WERI-Rb-1 (cell line): ENCODE measurements around the gene RNF121.

ENCODE experiments used
- DNase-seq: peaks from one replicate; pipeline ENCODE4 v3.0.0-alpha.2; 2020
- H3K27ac ChIP-seq: fragments of 250-450 bp; sonication (Bioruptor Pico); 2 replicates; pipeline ENCODE4 v1.5.1; 2020; ENCODE audit warnings: mild to moderate bottlenecking, moderate library complexity
- H3K27me3 ChIP-seq: fragments of 250-450 bp; sonication (Bioruptor Pico); 2 replicates; pipeline ENCODE4 v1.5.1; 2021; ENCODE audit warnings: mild to moderate bottlenecking, low read depth, moderate library complexity; ENCODE audit not compliant: insufficient read depth, severe bottlenecking
- H3K36me3 ChIP-seq: fragments of 250-450 bp; sonication (Bioruptor Pico); 2 replicates; pipeline ENCODE4 v1.5.1; 2020; ENCODE audit warnings: mild to moderate bottlenecking, moderate library complexity
- H3K4me3 ChIP-seq: 2 replicates; pipeline ENCODE4 v1.5.1; 2011; ENCODE audit warnings: low read depth, mild to moderate bottlenecking, control low read depth, low read length
- H3K9me3 ChIP-seq: fragments of 250-450 bp; sonication (Bioruptor Pico); 2 replicates; pipeline ENCODE4 v1.5.1; 2021; ENCODE audit warnings: mild to moderate bottlenecking, moderate library complexity; ENCODE audit not compliant: severe bottlenecking
- CTCF ChIP-seq: IDR thresholded peaks from 2 replicates; pipeline ENCODE4 v1.5.1; 2011; ENCODE audit warnings: low read depth, mild to moderate bottlenecking, control low read depth, inconsistent platforms, low read length

Gene RNF121

GRCh38 chr11:71963468-71963867 is 34.6 kb downstream of the RNF121 start:
- no peak for TF ChIP-seq CTCF
- Histone ChIP-seq H3K27me3 (no peaks in the 10 kb centered on the region), H3K36me3 (peaks cover 37% of the 10 kb centered on the region), H3K4me3 (no peak overlapping the region), H3K27ac (no peak overlapping the region), H3K9me3 (no peaks in the 10 kb centered on the region)
- DNase-seq = no peak

- Histone ChIP-seq H3K36me3 (peaks cover 36% of the 10 kb centered on the region), H3K4me3 (no peak overlapping the region), H3K27ac (no peak overlapping the region), H3K9me3 (no peaks in the 10 kb centered on the region), H3K27me3 (no peaks in the 10 kb centered on the region)
- no peak for DNase-seq
- TF ChIP-seq CTCF = no peak
These were observed 35.8 kb downstream of the RNF121 start for GRCh38 chr11:71964641-71965040.

DNA sequence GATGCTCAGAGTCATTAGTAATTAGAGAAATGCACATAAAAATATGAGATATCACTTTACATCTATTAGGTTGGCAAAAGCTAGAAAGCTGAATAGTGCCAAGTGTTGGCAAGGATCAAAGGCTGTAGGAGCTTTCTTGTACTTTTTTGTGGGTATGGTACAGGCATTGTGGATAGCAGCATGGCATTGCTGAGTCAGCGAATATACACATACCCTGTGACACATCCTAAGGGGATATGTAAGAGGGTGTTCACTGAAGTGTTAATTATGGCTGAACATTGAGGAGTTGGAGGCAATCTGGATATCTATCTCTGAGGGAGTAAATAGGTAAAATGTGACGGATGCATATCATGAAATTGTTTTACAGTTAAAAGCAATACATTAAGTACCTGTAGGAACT is 42.8 kb downstream of the RNF121 start:
- H3K36me3 ChIP-seq = peaks cover 55% of the 10 kb centered on the region
- H3K9me3 ChIP-seq = no peaks in the 10 kb centered on the region
- no peak for DNase-seq
- no peaks in the 10 kb centered on the region for H3K27me3 ChIP-seq
- no peak overlapping the region for H3K4me3 ChIP-seq
- no peak overlapping the region for H3K27ac ChIP-seq
- no peak for TF ChIP-seq CTCF

- H3K36me3 ChIP-seq = peaks cover 39% of the 10 kb centered on the region
- no peaks in the 10 kb centered on the region for H3K27me3 ChIP-seq
- H3K27ac ChIP-seq = no peak overlapping the region
- TF ChIP-seq CTCF = no peak
- H3K9me3 ChIP-seq = no peaks in the 10 kb centered on the region
- no peak overlapping the region for H3K4me3 ChIP-seq
- no peak for DNase-seq
These were observed 47.7 kb downstream of the RNF121 start for GRCh38 chr11:71976551-71976950.

DNA sequence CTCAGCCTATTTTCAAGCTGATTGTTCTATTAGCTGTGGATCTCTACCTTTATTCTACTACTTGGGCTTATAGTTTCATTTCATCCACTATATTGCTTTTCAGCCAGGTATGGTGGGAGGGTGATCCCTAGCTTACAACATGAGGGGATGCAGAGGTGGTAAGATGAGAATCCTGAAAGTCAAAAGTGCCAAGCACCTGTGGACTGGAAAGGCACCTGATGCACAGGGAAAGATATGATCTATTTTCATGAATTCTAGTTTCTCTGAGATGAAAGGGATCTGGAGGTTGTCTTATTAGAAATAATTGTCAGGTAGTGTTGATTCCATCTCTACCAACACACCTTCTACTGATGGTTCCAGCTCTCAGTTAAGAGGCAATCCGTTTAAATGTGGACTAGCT is 48.2 kb downstream of the RNF121 start:
- Histone ChIP-seq H3K36me3 (peaks cover 33% of the 10 kb centered on the region), H3K9me3 (no peaks in the 10 kb centered on the region), H3K4me3 (no peak overlapping the region), H3K27ac (no peak overlapping the region), H3K27me3 (no peaks in the 10 kb centered on the region)
- no peak for TF ChIP-seq CTCF
- DNase-seq = no peak

GRCh38 chr11:71977743-71978418 is 49.0 kb downstream of the RNF121 start:
- no peaks in the 10 kb centered on the region for H3K27me3 ChIP-seq
- no peak overlapping the region for H3K4me3 ChIP-seq
- no peak for DNase-seq
- peak; percentile 35; the same call in 1 of the 2 replicates for TF ChIP-seq CTCF
- no peak overlapping the region for H3K27ac ChIP-seq
- H3K36me3 ChIP-seq = peaks cover 30% of the 10 kb centered on the region
- no peaks in the 10 kb centered on the region for H3K9me3 ChIP-seq
